CD4-positive, alpha-beta T cell treated with Interleukin-15 for 1 hour (primary cell): ENCODE measurements around the gene GARIN5B.
A peak's percentile ranks its signal among the peaks of the same experiment; 100 is the strongest.
"Not testable (repeated sequence)": the region's sequence is repeated elsewhere in the genome, so short reads cannot be mapped to it uniquely, and the experiment has no call there.

Source experiments
- DNase-seq: peaks from one replicate; pipeline ENCODE4 v3.0.0-alpha.2; 2020

The GARIN5B gene

GRCh38 chr19:55362990-55363716 is at the start of gene GARIN5B:
TSS of gene GARIN5B (minus strand) at chr19:55363260. CDS start at chr19:55363066, 194 bp downstream.
- DNase-seq = no peak

GRCh38 chr19:55410168-55410567 is 47.1 kb upstream of the GARIN5B start:
- DNase-seq = no peak

GRCh38 chr19:55409179-55409578 is 46.1 kb upstream of the GARIN5B start:
- not testable (repeated sequence) for DNase-seq

- DNase-seq = no peak
Measured at GRCh38 chr19:55408533-55408872, 45.4 kb upstream of the GARIN5B start.

- peak; percentile 99 for DNase-seq
Measured at GRCh38 chr19:55407800-55408532, 44.9 kb upstream of the GARIN5B start.

GRCh38 chr19:55407550-55407799 is 44.4 kb upstream of the GARIN5B start, which contains the start of gene UBE2S:
TSS of gene UBE2S (minus strand) at chr19:55407788. CDS start at chr19:55407589, 199 bp downstream.
- not testable (repeated sequence) for DNase-seq

GRCh38 chr19:55406826-55407549 is 43.9 kb upstream of the GARIN5B start:
- no peak for DNase-seq

- DNase-seq = no peak
Measured at GRCh38 chr19:55406091-55406825, 43.2 kb upstream of the GARIN5B start.

GRCh38 chr19:55405638-55406037 is 42.6 kb upstream of the GARIN5B start:
- DNase-seq = no peak

GRCh38 chr19:55402509-55402908 is 39.4 kb upstream of the GARIN5B start:
- no peak for DNase-seq

GRCh38 chr19:55401390-55401789 is 38.3 kb upstream of the GARIN5B start:
- DNase-seq = not testable (repeated sequence)

GRCh38 chr19:55400281-55401087 is 37.4 kb upstream of the GARIN5B start:
- DNase-seq = no peak

- DNase-seq = no peak
Measured at GRCh38 chr19:55398200-55398925, 35.3 kb upstream of the GARIN5B start.

- no peak for DNase-seq
Measured at GRCh38 chr19:55392820-55393761, 30.0 kb upstream of the GARIN5B start.

GRCh38 chr19:55391702-55392615 is 28.9 kb upstream of the GARIN5B start:
- no peak for DNase-seq

GRCh38 chr19:55391191-55391670 is 28.2 kb upstream of the GARIN5B start:
- no peak for DNase-seq

GRCh38 chr19:55390461-55390880 is 27.4 kb upstream of the GARIN5B start:
- no peak for DNase-seq

GRCh38 chr19:55389386-55390317 is 26.6 kb upstream of the GARIN5B start:
- no peak for DNase-seq
